Parathyroid adenoma (tissue), 2 donors: Measurements from ENCODE around the gene KIAA0319L.

Experiments used
- H2AFZ ChIP-seq: fragments of 300-600 bp; sonication (generic); one replicate; pipeline ENCODE4 v1.7.0; 2017; ENCODE audit warnings: antibody characterized with exemption, mild to moderate bottlenecking
- H3K27ac ChIP-seq: fragments of 300-600 bp; sonication (generic); one replicate; pipeline ENCODE4 v1.7.0; 2017
- H3K27me3 ChIP-seq: fragments of 300-600 bp; sonication (generic); one replicate; pipeline ENCODE4 v1.7.0; 2017; ENCODE audit warnings: low read length; ENCODE audit not compliant: control insufficient read depth, insufficient read depth
- H3K36me3 ChIP-seq: fragments of 300-600 bp; sonication (generic); one replicate; pipeline ENCODE4 v1.7.0; 2017; ENCODE audit warnings: low read length; ENCODE audit not compliant: control insufficient read depth, insufficient read depth
- H3K4me1 ChIP-seq: fragments of 300-600 bp; sonication (generic); one replicate; pipeline ENCODE4 v1.7.0; 2017; ENCODE audit warnings: control low read depth
- H3K4me2 ChIP-seq: fragments of 300-600 bp; sonication (generic); one replicate; pipeline ENCODE4 v1.7.0; 2017; ENCODE audit warnings: low read length
- H3K4me3 ChIP-seq: fragments of 300-600 bp; sonication (generic); one replicate; pipeline ENCODE4 v1.7.0; 2017; ENCODE audit warnings: low read depth, low read length
- H3K79me2 ChIP-seq: fragments of 300-600 bp; sonication (generic); one replicate; pipeline ENCODE4 v1.7.0; 2017; ENCODE audit warnings: control low read depth
- H3K9ac ChIP-seq: fragments of 300-600 bp; sonication (generic); one replicate; pipeline ENCODE4 v1.7.0; 2017; ENCODE audit warnings: mild to moderate bottlenecking
- H3K9me3 ChIP-seq: fragments of 300-600 bp; sonication (generic); one replicate; pipeline ENCODE4 v1.7.0; 2017; ENCODE audit warnings: low read length; ENCODE audit not compliant: control insufficient read depth
- TF ChIP-seq, protein P1 (sequence below): fragments of 300-600 bp; sonication (generic); IDR thresholded peaks from one replicate; pipeline ENCODE4 v1.7.0; 2017; ENCODE audit warnings: antibody characterized with exemption, mild to moderate bottlenecking
- donor health status: primary hyperparathyroidism.

KIAA0319L gene

DNA sequence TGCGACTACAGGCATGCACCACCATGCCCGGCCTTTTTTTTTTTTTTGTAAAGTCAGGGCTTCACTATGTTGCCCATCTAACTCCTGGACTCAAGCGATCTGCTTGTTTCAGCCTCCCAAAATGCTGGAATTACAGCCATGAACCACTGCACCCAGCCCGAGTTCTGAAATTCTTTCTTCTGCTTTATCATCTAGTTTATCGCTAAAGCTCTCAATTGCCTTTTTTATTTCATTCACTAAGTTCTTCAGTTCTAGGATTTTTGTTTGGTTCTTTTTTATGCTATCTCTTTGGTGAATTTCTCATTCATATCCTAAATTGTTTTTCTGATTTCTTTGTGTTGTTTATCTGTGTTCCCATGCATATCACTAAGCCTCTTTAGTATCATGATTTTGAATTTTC is 27.0 kb downstream of the KIAA0319L start:
- Histone ChIP-seq H3K4me3 (no peak overlapping the region), H3K36me3 (no peaks in the 10 kb centered on the region), H3K4me2 (no peak overlapping the region), H3K27me3 (no peaks in the 10 kb centered on the region), H3K9me3 (no peaks in the 10 kb centered on the region), H3K9ac (no peak overlapping the region), H3K79me2 (peaks cover 5% of the 10 kb centered on the region), H2AFZ (no peak overlapping the region), H3K27ac (no peak overlapping the region), H3K4me1 (no peaks in the 10 kb centered on the region)
- TF ChIP-seq, protein P1, sequence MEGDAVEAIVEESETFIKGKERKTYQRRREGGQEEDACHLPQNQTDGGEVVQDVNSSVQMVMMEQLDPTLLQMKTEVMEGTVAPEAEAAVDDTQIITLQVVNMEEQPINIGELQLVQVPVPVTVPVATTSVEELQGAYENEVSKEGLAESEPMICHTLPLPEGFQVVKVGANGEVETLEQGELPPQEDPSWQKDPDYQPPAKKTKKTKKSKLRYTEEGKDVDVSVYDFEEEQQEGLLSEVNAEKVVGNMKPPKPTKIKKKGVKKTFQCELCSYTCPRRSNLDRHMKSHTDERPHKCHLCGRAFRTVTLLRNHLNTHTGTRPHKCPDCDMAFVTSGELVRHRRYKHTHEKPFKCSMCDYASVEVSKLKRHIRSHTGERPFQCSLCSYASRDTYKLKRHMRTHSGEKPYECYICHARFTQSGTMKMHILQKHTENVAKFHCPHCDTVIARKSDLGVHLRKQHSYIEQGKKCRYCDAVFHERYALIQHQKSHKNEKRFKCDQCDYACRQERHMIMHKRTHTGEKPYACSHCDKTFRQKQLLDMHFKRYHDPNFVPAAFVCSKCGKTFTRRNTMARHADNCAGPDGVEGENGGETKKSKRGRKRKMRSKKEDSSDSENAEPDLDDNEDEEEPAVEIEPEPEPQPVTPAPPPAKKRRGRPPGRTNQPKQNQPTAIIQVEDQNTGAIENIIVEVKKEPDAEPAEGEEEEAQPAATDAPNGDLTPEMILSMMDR = no peak

DNA sequence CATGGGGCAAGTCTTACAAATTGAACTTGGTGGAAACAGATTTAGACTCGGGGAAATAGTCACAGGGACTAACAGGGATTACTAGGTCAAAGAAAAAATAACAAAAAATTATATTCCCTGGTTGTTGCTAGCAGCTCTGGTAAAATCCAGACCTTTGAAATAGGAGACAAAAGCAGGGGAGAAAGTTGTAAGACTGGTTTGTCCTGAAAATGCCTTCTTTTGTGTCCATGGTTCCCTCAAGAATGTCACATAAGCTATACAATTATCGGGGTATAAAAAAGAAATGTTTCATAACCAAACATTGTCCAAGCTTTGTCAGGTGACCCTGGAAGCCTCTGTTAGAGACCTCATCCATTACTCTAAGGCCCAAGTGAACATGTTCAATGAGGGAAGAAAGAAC is 33.1 kb downstream of the KIAA0319L start:
- Histone ChIP-seq H3K27ac (no peak overlapping the region), H3K9ac (no peak overlapping the region), H2AFZ (no peak overlapping the region), H3K79me2 (no peaks in the 10 kb centered on the region), H3K27me3 (no peaks in the 10 kb centered on the region), H3K4me1 (no peaks in the 10 kb centered on the region), H3K4me2 (no peak overlapping the region), H3K36me3 (no peaks in the 10 kb centered on the region), H3K9me3 (no peaks in the 10 kb centered on the region), H3K4me3 (no peak overlapping the region)
- TF ChIP-seq, protein P1 = no peak

DNA sequence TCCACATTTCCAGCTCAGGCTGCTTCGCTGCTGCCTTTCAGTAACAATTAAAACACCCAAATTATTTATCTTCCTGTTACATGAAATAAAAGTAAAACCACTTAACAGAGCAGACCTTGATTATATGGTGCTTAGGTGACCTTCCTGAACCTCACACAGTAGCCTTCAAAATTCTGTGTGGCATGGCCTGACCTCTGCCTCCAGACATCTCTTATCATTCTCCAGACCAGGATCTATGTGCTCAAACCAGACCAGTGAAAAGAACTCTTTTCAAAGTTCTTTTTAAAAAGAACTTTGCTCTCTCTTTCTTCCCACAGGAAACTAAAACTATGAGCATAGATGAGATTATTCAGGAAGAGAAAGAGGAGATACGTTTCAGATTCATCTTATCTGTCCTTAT is 37.8 kb downstream of the KIAA0319L start:
- H3K79me2 ChIP-seq = peaks cover 21% of the 10 kb centered on the region
- H3K27me3 ChIP-seq = no peaks in the 10 kb centered on the region

DNA sequence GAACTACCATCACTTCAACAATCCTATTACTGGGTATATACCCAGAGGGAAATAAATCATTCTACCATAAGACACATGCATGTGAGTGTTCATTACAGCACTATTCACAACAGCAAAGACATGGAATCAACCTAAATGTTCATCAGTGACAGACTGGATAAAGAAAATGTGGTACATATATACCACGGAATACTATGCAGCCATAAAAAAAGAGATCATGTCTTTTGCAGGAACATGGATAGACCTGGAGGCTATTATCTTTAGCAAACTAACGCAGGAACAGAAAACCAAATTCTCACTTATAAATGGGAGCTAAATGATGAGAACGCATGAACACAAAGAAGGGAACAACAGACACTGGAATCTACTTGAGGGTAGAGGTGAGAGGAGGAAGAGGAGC is 39.0 kb downstream of the KIAA0319L start:
- TF ChIP-seq, protein P1 = no peak
- H3K27ac ChIP-seq = no peak overlapping the region

More for the DNA sequence above, 37.8 kb downstream of the KIAA0319L start:
- no peaks in the 10 kb centered on the region for H3K36me3 ChIP-seq
- no peak overlapping the region for H3K9ac ChIP-seq
- no peak overlapping the region for H3K4me3 ChIP-seq
- no peak overlapping the region for H2AFZ ChIP-seq
- no peaks in the 10 kb centered on the region for H3K9me3 ChIP-seq
- no peak overlapping the region for H3K27ac ChIP-seq
- H3K4me1 ChIP-seq = no peaks in the 10 kb centered on the region
- H3K4me2 ChIP-seq = no peak overlapping the region
- TF ChIP-seq, protein P1 = no peak

DNA sequence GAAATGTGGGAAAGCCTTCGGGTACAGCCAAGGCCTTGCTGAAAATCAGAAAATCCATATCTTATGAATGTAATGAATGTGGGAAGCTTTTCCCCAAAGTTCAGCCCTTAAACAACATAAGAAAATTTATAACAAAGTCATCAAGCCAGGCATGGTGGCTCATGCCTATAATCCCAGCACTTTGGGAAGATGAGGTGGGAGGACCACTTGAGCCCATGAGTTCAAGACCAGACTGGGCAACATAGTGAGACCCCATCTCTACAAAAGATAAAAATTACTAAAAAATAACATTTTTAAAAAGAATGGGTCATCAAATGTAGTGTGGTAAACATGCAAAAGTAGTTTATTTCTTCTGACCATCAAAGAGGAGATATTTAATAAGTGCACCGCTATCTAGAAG is 45.9 kb downstream of the KIAA0319L start:
- no peak overlapping the region for H3K27ac ChIP-seq
- TF ChIP-seq, protein P1 = no peak
- H3K9ac ChIP-seq = no peak overlapping the region
- H3K27me3 ChIP-seq = no peaks in the 10 kb centered on the region
- H3K9me3 ChIP-seq = no peaks in the 10 kb centered on the region
- H3K4me1 ChIP-seq = peaks cover 12% of the 10 kb centered on the region
- H3K79me2 ChIP-seq = peaks cover 6% of the 10 kb centered on the region
- H3K36me3 ChIP-seq = no peaks in the 10 kb centered on the region
- H3K4me3 ChIP-seq = no peak overlapping the region
- H3K4me2 ChIP-seq = no peak overlapping the region
- no peak overlapping the region for H2AFZ ChIP-seq

More for the DNA sequence above, 39.0 kb downstream of the KIAA0319L start:
- Histone ChIP-seq H2AFZ (no peak overlapping the region), H3K4me3 (no peak overlapping the region), H3K4me1 (no peaks in the 10 kb centered on the region), H3K36me3 (no peaks in the 10 kb centered on the region), H3K79me2 (peaks cover 21% of the 10 kb centered on the region), H3K27me3 (no peaks in the 10 kb centered on the region), H3K9me3 (no peaks in the 10 kb centered on the region), H3K9ac (no peak overlapping the region), H3K4me2 (no peak overlapping the region)
